Panc1 (cell line): ENCODE data around the gene MSI2. TPM values are rescaled to one million over a fixed set of nuclear protein-coding genes. Genes with fewer than 3 reads are reported as not detected.

Source experiments
- ATAC-seq: fragments of 200-7000 bp; cut with Tn5 transposase; 2 replicates; pipeline ENCODE4 v1.9.1; 2020; ENCODE audit warnings: mild to moderate bottlenecking, moderate library complexity
- BruUV-seq: library from RNA; stranded (reverse); fragments of 400-500 nt; replicated peaks from 2 replicates; lab custom pipeline; 2021; lab: Mats Ljungman, UMichigan
- CTCF ChIA-PET: fragments of 300-600 bp; sonication (Branson Sonifier 250); formaldehyde crosslinking; loops from one replicate; lab custom pipeline; 2022; ENCODE audit warnings: antibody characterized with exemption; lab: Charles Lee
- POLR2A ChIA-PET: fragments of 300-600 bp; sonication (Branson Sonifier 250); formaldehyde crosslinking; loops from one replicate; lab custom pipeline; 2022; ENCODE audit warnings: antibody characterized with exemption; lab: Charles Lee
- DNase-seq: peaks from one replicate; pipeline ENCODE4 v3.0.0-alpha.2; 2010; ENCODE audit warnings: low read depth, low spot score
- H3K27ac ChIP-seq: 2 replicates; pipeline ENCODE4 v1.5.1; 2011; ENCODE audit warnings: mild to moderate bottlenecking, low read length, inconsistent platforms
- H3K27me3 ChIP-seq: fragments of 200-500 bp; sonication (Bioruptor generic); 2 replicates; pipeline ENCODE4 v1.6.0; 2014; ENCODE audit warnings: low read length, inconsistent platforms; ENCODE audit not compliant: control insufficient read depth, insufficient read depth
- H3K36me3 ChIP-seq: fragments of 200-500 bp; sonication (Bioruptor generic); 2 replicates; pipeline ENCODE4 v1.5.1; 2014; ENCODE audit warnings: inconsistent platforms, mild to moderate bottlenecking, low read length, moderate library complexity; ENCODE audit not compliant: control insufficient read depth, insufficient read depth
- H3K4me1 ChIP-seq: 2 replicates; pipeline ENCODE4 v1.5.1; 2011; ENCODE audit warnings: inconsistent platforms, mild to moderate bottlenecking, low read length, moderate library complexity; ENCODE audit not compliant: control insufficient read depth, insufficient read depth
- H3K4me3 ChIP-seq, 2 experiments: 2 replicates each; pipeline ENCODE4 v1.5.1; 2011 to 2012; ENCODE audit warnings: low read depth in 2 of 2, low read length in 2 of 2, mild to moderate bottlenecking in 2 of 2, inconsistent platforms in 1 of 2, moderate library complexity in 1 of 2
- H3K9me3 ChIP-seq: fragments of 200-500 bp; sonication (Bioruptor generic); 2 replicates; pipeline ENCODE4 v1.5.1; 2014; ENCODE audit warnings: low read depth, mild to moderate bottlenecking, inconsistent platforms, low read length, moderate library complexity; ENCODE audit not compliant: control insufficient read depth, insufficient read depth
- CTCF ChIP-seq: fragments of 450-650 bp; IDR thresholded peaks from 2 replicates; pipeline ENCODE4 v1.5.1; 2017; ENCODE audit warnings: mild to moderate bottlenecking
- POLR2AphosphoS5 ChIP-seq: IDR thresholded peaks from 2 replicates; pipeline ENCODE4 v1.6.1; 2012; ENCODE audit warnings: mild to moderate bottlenecking, low read depth, low read length, moderate library complexity
- REST ChIP-seq, 2 experiments: IDR thresholded peaks; 2 replicates each; pipeline ENCODE4 v1.6.1; 2011 to 2012; ENCODE audit warnings: low read depth in 2 of 2, control low read depth in 1 of 2, low read length in 1 of 2, mild to moderate bottlenecking in 1 of 2, moderate library complexity in 1 of 2; ENCODE audit not compliant: insufficient read depth in 1 of 2
- SIN3A ChIP-seq: IDR thresholded peaks from 2 replicates; pipeline ENCODE4 v1.6.1; 2012; ENCODE audit warnings: low read depth, mild to moderate bottlenecking, low read length, moderate library complexity, borderline replicate concordance; ENCODE audit not compliant: insufficient read depth
- TCF7L2 ChIP-seq: IDR thresholded peaks from 2 replicates; pipeline ENCODE4 v1.6.1; 2011; ENCODE audit warnings: mild to moderate bottlenecking, low read depth, low read length, inconsistent platforms
- in situ Hi-C: cut with HindIII; loops from 2 replicates; pipeline ENCODE4 v1.10.0; 2016; ENCODE audit warnings: low sequenced_read_pairs, low pct_unique_long_range_greater_than_20kb
- intact Hi-C: fragments of 100-400 bp; cut with micrococcal nuclease; formaldehyde crosslinking; loops from one replicate; pipeline ENCODE4 v1.10.0; 2022; ENCODE audit not compliant: unreplicated experiment
- total RNA-seq: library from RNA; stranded (reverse); gene quantifications from one replicate; pipeline ENCODE4 v1.2.1, GENCODE V29; 2021; ENCODE audit not compliant: unreplicated experiment

The MSI2 gene
- total RNA-seq, 1 experiment from 2014 or later: 38.5 TPM

GRCh38 chr17:57257195-57257894 lies 1.0 kb downstream of the MSI2 start:
- in situ Hi-C loops: no loop called here
- BruUV-seq: no TSS peak
- peak overlapping the region; percentile 57 to 68 for H3K4me3 ChIP-seq
- ChIA-PET POLR2A (interaction anchor here (0.6 kb wide), 1 partner anchor 703 kb away, joined by 7 read pairs; no protein-coding TSS in a partner anchor), CTCF (interaction anchor here (0.6 kb wide), 1 partner anchor 393 kb away, joined by 5 read pairs; no protein-coding TSS in a partner anchor)
- H3K27ac ChIP-seq: peak overlapping the region; percentile 8
- no peak for TF ChIP-seq CTCF
- no peak for TF ChIP-seq TCF7L2
- TF ChIP-seq SIN3A: no peak
- no peak for TF ChIP-seq POLR2AphosphoS5
- TF ChIP-seq REST (IDR thresholded peaks at IDR 0.05; ENCODE audit: insufficient read depth in 1 of 2, low read depth in 2 of 2, low read length in 1 of 2): no peak
- peaks cover 11% of the 10 kb centered on the region; the same call in 1 of the 2 replicates for H3K4me1 ChIP-seq
- intact Hi-C loops: no loop called here
- no peaks in the 10 kb centered on the region for H3K9me3 ChIP-seq
- peaks cover 4% of the 10 kb centered on the region; the same call in 1 of the 2 replicates for H3K27me3 ChIP-seq
- H3K36me3 ChIP-seq: peaks cover 5% of the 10 kb centered on the region; the same call in 1 of the 2 replicates
- DNase-seq: no peak
- no peak for ATAC-seq

- peaks cover 11% of the 10 kb centered on the region; the same call in 1 of the 2 replicates for H3K4me1 ChIP-seq
- TF ChIP-seq POLR2AphosphoS5 (no peak), TCF7L2 (no peak), CTCF (no peak), REST (IDR thresholded peaks at IDR 0.05; ENCODE audit: insufficient read depth in 1 of 2, low read depth in 2 of 2, low read length in 1 of 2) (no peak), SIN3A (no peak)
- H3K27ac ChIP-seq: peak overlapping the region; percentile 40
- H3K36me3 ChIP-seq: peaks cover 5% of the 10 kb centered on the region; the same call in 1 of the 2 replicates
- H3K27me3 ChIP-seq: peaks cover 4% of the 10 kb centered on the region; the same call in 1 of the 2 replicates
- ATAC-seq (no peak), DNase-seq (no peak)
- ChIA-PET POLR2A (no interaction called here), CTCF (no interaction called here)
- no TSS peak for BruUV-seq
- intact Hi-C loops: no loop called here
- in situ Hi-C loops: no loop called here
- peak overlapping the region; percentile 57 to 68 for H3K4me3 ChIP-seq
- H3K9me3 ChIP-seq: no peaks in the 10 kb centered on the region
Observed at GRCh38 chr17:57257895-57258851, 1.9 kb downstream of the MSI2 start.
